Epithelial cell of esophagus (primary cell): ENCODE data around the gene CACNB4.

Experiments used
- DNase-seq: peaks from one replicate; pipeline ENCODE4 v3.0.0; 2010; ENCODE audit warnings: low read depth
- H3K4me3 ChIP-seq: 2 replicates; pipeline ENCODE4 v1.5.1; 2011; ENCODE audit warnings: mild to moderate bottlenecking, low read length, control low read depth
- CTCF ChIP-seq: IDR thresholded peaks from 2 replicates; pipeline ENCODE4 v1.5.1; 2011; ENCODE audit warnings: low read depth, mild to moderate bottlenecking, low read length, control low read depth, inconsistent platforms; ENCODE audit not compliant: insufficient read depth; ENCODE audit errors: missing control alignments

The CACNB4 gene

DNA sequence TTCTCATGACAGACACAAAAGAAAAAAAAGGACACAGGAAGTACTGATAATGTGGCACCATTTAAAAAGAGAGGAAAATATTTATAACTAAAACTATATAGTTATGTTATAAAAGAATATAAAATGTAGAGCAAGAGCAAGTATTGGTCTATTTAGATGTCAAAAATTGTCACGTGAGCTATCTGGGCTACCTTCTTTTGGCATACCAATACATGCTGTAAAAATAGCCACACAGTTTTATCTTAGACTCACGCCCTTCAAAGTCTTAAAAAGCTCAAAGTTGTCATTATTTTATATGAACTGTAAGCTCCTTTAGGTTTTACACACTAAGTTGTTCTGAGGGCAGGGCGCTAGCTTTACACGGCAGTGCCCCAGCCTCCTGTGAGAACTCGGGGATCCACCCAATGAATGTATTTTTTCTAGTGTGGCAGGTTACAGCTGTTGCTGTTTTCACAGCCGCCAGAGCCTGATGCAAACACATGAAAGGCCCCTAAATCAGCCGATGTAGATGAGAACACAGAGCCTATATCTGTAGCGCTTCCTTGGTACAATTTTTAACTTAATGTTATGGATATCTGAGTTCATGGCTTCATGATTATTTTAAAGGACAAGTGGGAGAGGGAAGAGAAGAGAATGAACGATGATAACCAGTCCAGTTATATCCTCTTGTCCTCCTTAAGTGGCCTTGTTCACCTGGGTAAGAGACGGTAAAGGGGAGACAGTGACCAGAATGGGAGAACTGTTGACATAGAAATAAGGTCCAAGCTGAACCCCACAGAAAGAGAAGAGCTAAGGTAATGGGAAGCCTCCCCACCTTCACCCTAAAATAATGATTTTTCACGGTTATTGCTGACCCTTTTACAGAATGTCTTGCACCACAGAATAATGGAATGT, 130.8 kb downstream of the CACNB4 start:
- no peak for TF ChIP-seq CTCF
- H3K4me3 ChIP-seq: no peak overlapping the region
- no peak for DNase-seq

DNA sequence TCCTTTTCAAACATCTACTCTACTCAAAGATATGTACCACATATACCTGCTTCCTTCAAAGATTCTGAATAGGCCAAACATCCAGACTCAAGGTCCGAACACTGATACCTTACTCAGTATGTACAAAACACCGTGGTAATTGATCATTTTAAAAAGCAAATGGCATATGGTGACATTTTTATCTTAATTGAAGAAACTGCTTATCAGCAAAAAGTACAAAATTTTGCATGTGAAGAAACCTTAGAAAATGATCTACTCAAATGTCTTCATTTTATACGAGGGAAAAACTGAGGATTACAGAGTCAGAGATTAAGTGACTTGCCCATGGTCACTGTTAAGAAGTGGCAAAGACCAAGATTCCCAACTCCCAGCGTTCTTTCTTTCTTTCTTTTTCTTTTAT, 133.0 kb downstream of the CACNB4 start:
- no peak for TF ChIP-seq CTCF
- no peak overlapping the region for H3K4me3 ChIP-seq
- DNase-seq: no peak

DNA sequence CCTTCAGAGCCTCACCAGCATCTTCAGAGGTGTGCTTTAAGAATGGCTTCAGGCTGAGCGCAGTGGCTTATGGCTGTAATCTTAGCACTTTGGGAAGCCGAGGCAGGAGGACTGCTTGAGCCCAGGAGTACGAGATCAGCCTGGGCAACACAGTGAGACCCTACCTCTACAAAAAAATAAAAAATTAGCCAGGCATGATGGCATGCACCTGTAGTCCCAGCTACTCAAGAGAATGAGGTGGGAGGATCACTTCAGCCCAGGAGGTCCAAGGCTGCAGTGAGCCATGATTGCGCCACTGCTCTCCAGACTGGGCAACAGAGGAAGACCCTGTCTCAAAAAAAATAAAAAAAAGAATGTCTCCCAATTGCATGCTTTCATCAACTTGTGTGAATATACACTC, 137.3 kb downstream of the CACNB4 start:
- no peak for TF ChIP-seq CTCF
- no peak for DNase-seq
- H3K4me3 ChIP-seq: no peak overlapping the region

- peak; percentile 8 for DNase-seq
- TF ChIP-seq CTCF: no peak
- no peak overlapping the region for H3K4me3 ChIP-seq
Observed at GRCh38 chr2:151959238-151959637, 139.6 kb downstream of the CACNB4 start.

DNA sequence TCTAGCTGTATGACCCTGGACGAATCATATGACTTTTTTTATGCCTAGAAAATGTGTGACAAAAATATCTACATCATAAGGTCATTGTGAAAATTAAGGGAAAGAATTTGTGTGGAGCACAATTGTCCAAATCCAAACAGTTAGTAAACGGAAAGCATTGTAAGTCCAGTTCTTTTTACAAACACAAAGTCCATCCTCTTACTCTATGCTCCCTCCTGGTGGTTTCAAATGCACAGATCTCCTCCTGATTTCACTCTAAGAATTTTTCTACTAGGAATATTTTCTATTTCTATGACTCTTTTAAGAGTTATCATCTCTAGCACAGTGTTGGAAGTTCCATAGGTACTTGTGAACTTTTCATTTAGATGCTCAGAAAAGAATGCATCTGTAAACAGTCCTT, 145.4 kb downstream of the CACNB4 start:
- TF ChIP-seq CTCF: peak; percentile 25
- H3K4me3 ChIP-seq: no peak overlapping the region
- DNase-seq: no peak

GRCh38 chr2:151952691-151953456, 146.0 kb downstream of the CACNB4 start:
- no peak overlapping the region for H3K4me3 ChIP-seq
- no peak for TF ChIP-seq CTCF
- DNase-seq: no peak

DNA sequence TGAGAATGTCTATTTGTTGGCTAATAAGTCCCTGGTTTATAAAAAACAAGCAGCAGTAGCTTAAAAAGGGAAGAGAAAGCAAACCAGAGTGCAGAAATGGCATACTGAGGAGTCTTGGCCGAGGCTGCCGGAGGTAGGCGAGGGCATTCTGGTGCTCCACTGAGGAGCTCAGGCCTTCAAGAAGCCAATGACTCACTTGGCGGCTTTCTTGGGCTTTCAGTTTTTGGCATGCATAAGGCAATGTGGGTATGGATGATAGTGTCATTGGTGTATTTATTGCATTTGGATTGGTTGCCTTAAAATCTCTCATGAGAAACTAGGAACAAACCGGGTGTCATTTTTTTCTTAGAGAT, 151.1 kb downstream of the CACNB4 start:
- TF ChIP-seq CTCF: no peak
- no peak overlapping the region for H3K4me3 ChIP-seq
- peak; percentile 71 for DNase-seq
